Hepatocyte (in vitro differentiated cells): Measurements from ENCODE around the gene TSEN2. TPM values are rescaled to one million over a fixed set of nuclear protein-coding genes. Genes with fewer than 3 reads are reported as not detected.
"Not testable (repeated sequence)": the region's sequence is repeated elsewhere in the genome, so short reads cannot be mapped to it uniquely, and the experiment has no call there.

Source experiments
- DNase-seq: peaks from one replicate; pipeline ENCODE4 v3.0.0-alpha.2; 2016; ENCODE audit warnings: low spot score
- H2AFZ ChIP-seq: fragments of 200-600 bp; sonication (generic); 2 replicates; pipeline ENCODE4 v1.6.0; 2016; ENCODE audit warnings: antibody characterized with exemption, mild to moderate bottlenecking
- H3K27ac ChIP-seq: fragments of 200-600 bp; sonication (generic); 2 replicates; pipeline ENCODE4 v1.5.1; 2016; ENCODE audit warnings: mild to moderate bottlenecking
- H3K27me3 ChIP-seq: fragments of 200-600 bp; sonication (generic); 2 replicates; pipeline ENCODE4 v1.6.1; 2016
- H3K36me3 ChIP-seq: fragments of 200-600 bp; sonication (generic); replicated peaks from 2 replicates; pipeline ENCODE4 v1.5.1; 2016; ENCODE audit warnings: low read depth; ENCODE audit not compliant: insufficient read depth
- H3K4me1 ChIP-seq: fragments of 200-600 bp; sonication (generic); 2 replicates; pipeline ENCODE4 v1.5.1; 2016; ENCODE audit warnings: mild to moderate bottlenecking, moderate library complexity; ENCODE audit not compliant: insufficient read depth
- H3K4me2 ChIP-seq: fragments of 200-600 bp; sonication (generic); 2 replicates; pipeline ENCODE4 v1.6.0; 2016
- H3K4me3 ChIP-seq: fragments of 200-600 bp; sonication (generic); 2 replicates; pipeline ENCODE4 v1.5.1; 2016; ENCODE audit warnings: mild to moderate bottlenecking
- H3K79me2 ChIP-seq: fragments of 200-600 bp; sonication (generic); 2 replicates; pipeline ENCODE4 v1.6.0; 2017; ENCODE audit warnings: mild to moderate bottlenecking
- H3K9me2 ChIP-seq: fragments of 200-600 bp; sonication (generic); replicated peaks from 2 replicates; pipeline ENCODE4 v1.6.0; 2017; ENCODE audit warnings: mild to moderate bottlenecking; ENCODE audit not compliant: insufficient read depth
- H3K9me3 ChIP-seq: fragments of 200-600 bp; sonication (generic); 2 replicates; pipeline ENCODE4 v1.5.1; 2016; ENCODE audit warnings: low read depth, mild to moderate bottlenecking
- H4K20me1 ChIP-seq: fragments of 200-600 bp; sonication (generic); 2 replicates; pipeline ENCODE4 v1.6.0; 2016; ENCODE audit warnings: mild to moderate bottlenecking; ENCODE audit not compliant: insufficient read depth, poor library complexity, severe bottlenecking
- EZH2 ChIP-seq: fragments of 200-600 bp; sonication (generic); IDR thresholded peaks from 2 replicates; pipeline ENCODE4 v1.6.1; 2016; ENCODE audit warnings: antibody characterized with exemption, mild to moderate bottlenecking, borderline replicate concordance
- EZH2phosphoT487 ChIP-seq: fragments of 200-600 bp; sonication (generic); IDR thresholded peaks from one replicate; pipeline ENCODE4 v1.6.1; 2018; ENCODE audit warnings: antibody characterized with exemption, mild to moderate bottlenecking, low read depth, moderate library complexity; ENCODE audit not compliant: unreplicated experiment, severe bottlenecking
- WGBS: methylation state at CpG from one replicate; pipeline ENCODE4 v1.1.6; 2016; ENCODE audit warnings: low lambda C conversion rate; ENCODE audit errors: missing lambda C conversion rate; 5-methylcytosine and 5-hydroxymethylcytosine counted together
- polyA plus RNA-seq: library from polyadenylated mRNA; unstranded; fragments of >200 nt; fragmentation: Nextera tagmentation; extraction: Ambion mirVana; gene quantifications from 2 replicates; pipeline ENCODE4 v1.2.1, GENCODE V29; 2016
- total RNA-seq: library from RNA; depleted of rRNA; stranded (reverse); fragments of >200 nt; gene quantifications from 2 replicates; pipeline ENCODE4 v1.2.3, GENCODE V29; 2014
- TF ChIP-seq, protein P1 (sequence below): fragments of 200-600 bp; sonication (generic); IDR thresholded peaks from 2 replicates; pipeline ENCODE4 v1.5.1; 2016; ENCODE audit warnings: antibody characterized with exemption, mild to moderate bottlenecking; ENCODE audit not compliant: poor library complexity

TSEN2 gene
- total and polyA plus RNA-seq, 2 experiments from 2014 or later: 9.6 to 17.8 TPM

DNA sequence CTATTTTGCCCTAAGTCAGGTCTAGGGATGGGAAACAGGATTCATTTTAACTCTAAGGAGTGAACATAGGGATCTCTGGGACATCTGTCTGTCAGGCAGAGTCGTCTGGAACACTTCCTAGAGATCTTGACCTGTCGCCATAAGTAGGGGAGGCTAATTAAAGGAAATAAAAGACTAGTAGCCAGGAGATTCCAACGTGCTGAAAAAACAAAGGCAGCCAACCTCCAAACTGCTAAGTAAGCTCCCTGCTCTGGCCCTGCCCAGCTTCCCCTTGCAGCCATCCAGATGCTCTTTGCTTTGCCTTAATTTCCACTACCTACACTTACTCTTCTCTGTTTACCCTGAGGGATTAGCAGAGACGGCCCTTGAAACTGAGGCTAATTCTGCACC, 18.4 kb upstream of the TSEN2 start:
- no peaks in the 10 kb centered on the region for H3K36me3 ChIP-seq
- WGBS: 38% methylated on average over 4 of the region's 4 CpGs
- TF ChIP-seq EZH2: no peak

DNA sequence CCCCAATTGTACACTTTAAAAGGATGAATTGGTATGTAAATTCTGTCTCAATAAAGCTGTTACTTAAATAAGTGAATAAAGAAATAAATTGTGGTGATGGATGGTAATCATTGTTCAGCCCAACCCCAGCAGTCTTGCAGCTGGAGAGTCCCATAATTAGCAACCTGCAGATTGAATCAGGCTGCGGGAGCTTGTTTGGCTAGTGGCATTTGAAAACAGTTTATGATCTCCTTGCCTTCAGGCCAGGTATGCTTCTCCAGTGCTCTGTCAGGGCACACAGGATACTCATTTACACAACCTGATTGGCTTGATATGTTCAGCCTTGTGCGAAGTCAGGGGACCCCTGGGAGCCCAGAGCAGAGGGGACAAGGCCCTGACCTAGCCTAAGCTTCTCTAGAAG, 16.5 kb upstream of the TSEN2 start:
- Histone ChIP-seq H3K79me2 (no peaks in the 10 kb centered on the region), H3K9me2 (no peaks in the 10 kb centered on the region), H3K9me3 (no peaks in the 10 kb centered on the region), H3K27ac (no peak overlapping the region), H3K4me1 (peaks cover 3% of the 10 kb centered on the region), H3K4me3 (no peak overlapping the region), H3K4me2 (no peak overlapping the region), H3K27me3 (no peaks in the 10 kb centered on the region), H3K36me3 (no peaks in the 10 kb centered on the region), H2AFZ (no peak overlapping the region), H4K20me1 (no peaks in the 10 kb centered on the region)
- TF ChIP-seq EZH2 (no peak), EZH2phosphoT487 (no peak)
- TF ChIP-seq, protein P1, sequence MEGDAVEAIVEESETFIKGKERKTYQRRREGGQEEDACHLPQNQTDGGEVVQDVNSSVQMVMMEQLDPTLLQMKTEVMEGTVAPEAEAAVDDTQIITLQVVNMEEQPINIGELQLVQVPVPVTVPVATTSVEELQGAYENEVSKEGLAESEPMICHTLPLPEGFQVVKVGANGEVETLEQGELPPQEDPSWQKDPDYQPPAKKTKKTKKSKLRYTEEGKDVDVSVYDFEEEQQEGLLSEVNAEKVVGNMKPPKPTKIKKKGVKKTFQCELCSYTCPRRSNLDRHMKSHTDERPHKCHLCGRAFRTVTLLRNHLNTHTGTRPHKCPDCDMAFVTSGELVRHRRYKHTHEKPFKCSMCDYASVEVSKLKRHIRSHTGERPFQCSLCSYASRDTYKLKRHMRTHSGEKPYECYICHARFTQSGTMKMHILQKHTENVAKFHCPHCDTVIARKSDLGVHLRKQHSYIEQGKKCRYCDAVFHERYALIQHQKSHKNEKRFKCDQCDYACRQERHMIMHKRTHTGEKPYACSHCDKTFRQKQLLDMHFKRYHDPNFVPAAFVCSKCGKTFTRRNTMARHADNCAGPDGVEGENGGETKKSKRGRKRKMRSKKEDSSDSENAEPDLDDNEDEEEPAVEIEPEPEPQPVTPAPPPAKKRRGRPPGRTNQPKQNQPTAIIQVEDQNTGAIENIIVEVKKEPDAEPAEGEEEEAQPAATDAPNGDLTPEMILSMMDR: no peak
- WGBS: 45% methylated on average over 2 of the region's 2 CpGs
- DNase-seq: no peak

More for the DNA sequence above, 18.4 kb upstream of the TSEN2 start:
- DNase-seq: no peak
- no peaks in the 10 kb centered on the region for H4K20me1 ChIP-seq
- no peak overlapping the region for H3K4me3 ChIP-seq
- H3K27ac ChIP-seq: no peak overlapping the region
- H3K4me2 ChIP-seq: no peak overlapping the region
- no peaks in the 10 kb centered on the region for H3K9me3 ChIP-seq
- no peaks in the 10 kb centered on the region for H3K79me2 ChIP-seq
- H3K4me1 ChIP-seq: no peaks in the 10 kb centered on the region
- H3K27me3 ChIP-seq: no peaks in the 10 kb centered on the region
- no peaks in the 10 kb centered on the region for H3K9me2 ChIP-seq
- no peak overlapping the region for H2AFZ ChIP-seq

DNA sequence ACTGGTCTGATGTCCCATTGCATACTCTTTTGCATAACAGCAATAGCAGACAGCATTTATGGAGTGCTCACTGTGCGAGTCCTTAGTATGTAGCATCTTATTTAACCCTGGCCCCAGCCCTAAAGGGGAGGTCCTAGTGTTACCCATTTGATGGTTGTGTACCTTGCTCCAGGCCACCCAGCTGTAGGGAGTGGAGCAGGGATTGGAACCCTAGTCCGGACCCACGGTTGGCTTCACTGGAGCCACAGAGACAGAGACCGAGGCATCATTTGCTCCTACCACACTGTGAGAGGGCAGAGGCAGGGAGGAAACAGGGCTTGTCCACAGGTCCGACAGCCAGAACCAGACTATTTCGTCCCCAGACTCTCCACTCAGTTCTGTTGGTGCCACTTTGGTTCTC, 16.0 kb upstream of the TSEN2 start:
- 92% methylated on average over 6 of the region's 6 CpGs for WGBS
- H3K4me1 ChIP-seq: peaks cover 5% of the 10 kb centered on the region
- H3K79me2 ChIP-seq: no peaks in the 10 kb centered on the region
- no peak overlapping the region for H2AFZ ChIP-seq
- H4K20me1 ChIP-seq: no peaks in the 10 kb centered on the region
- H3K4me3 ChIP-seq: no peak overlapping the region
- no peaks in the 10 kb centered on the region for H3K27me3 ChIP-seq
- no peak overlapping the region for H3K4me2 ChIP-seq
- DNase-seq: no peak
- H3K27ac ChIP-seq: no peak overlapping the region
- no peaks in the 10 kb centered on the region for H3K36me3 ChIP-seq
- H3K9me3 ChIP-seq: no peaks in the 10 kb centered on the region
- no peaks in the 10 kb centered on the region for H3K9me2 ChIP-seq
- TF ChIP-seq, protein P1: no peak
- TF ChIP-seq EZH2phosphoT487 (no peak), EZH2 (no peak)

DNA sequence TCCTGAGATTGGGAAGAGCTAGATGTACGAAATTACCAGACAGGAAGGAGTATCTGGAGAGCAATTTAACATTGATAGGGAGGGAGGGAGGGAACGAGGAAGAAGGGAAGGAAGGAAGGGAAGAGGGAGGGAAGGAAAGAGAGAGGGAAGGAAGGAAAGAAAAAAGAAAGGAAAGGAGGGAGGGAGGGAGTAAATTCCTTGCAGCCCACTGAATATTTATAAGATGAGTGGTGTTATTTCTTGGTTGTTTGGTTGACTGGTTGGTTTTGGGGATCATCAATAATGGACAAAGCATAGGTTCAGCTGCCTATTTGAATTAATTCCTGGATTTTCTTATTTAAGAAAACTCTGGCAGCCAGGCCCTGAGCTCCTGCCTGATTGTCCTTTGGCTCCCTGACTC, 15.5 kb upstream of the TSEN2 start:
- no peaks in the 10 kb centered on the region for H3K79me2 ChIP-seq
- H3K9me2 ChIP-seq: no peaks in the 10 kb centered on the region
- no peak overlapping the region for H3K4me3 ChIP-seq
- peaks cover 5% of the 10 kb centered on the region for H3K4me1 ChIP-seq
- H3K9me3 ChIP-seq: no peaks in the 10 kb centered on the region
- no peak overlapping the region for H2AFZ ChIP-seq
- 100% methylated on average over 1 of the region's 2 CpGs for WGBS
- no peaks in the 10 kb centered on the region for H3K36me3 ChIP-seq
- no peak for DNase-seq
- TF ChIP-seq EZH2phosphoT487 (no peak), EZH2 (no peak)
- TF ChIP-seq, protein P1: no peak
- no peaks in the 10 kb centered on the region for H4K20me1 ChIP-seq
- H3K27ac ChIP-seq: no peak overlapping the region
- no peak overlapping the region for H3K4me2 ChIP-seq
- H3K27me3 ChIP-seq: no peaks in the 10 kb centered on the region

DNA sequence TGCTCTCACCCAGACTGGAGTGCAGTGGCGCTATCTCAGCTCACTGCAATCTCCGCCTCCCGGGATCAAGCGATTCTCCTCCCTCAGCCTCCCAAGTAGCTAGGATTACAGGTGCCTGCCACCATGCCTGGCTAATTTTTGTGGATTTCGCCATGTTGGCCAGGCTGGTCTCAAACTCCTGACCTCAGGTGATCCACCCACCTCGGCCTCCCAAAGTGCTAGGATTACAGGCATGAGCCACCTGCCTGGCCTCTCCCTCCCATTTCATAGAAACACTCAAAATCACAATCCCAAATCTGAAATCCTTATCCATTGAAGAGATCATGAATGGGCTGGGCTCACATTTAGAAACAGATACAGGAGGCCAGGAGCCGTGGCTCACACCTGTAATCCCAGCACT, 15.1 kb upstream of the TSEN2 start:
- not testable (repeated sequence) for H3K4me1 ChIP-seq, H4K20me1 ChIP-seq, DNase-seq, H3K79me2 ChIP-seq, H3K27ac ChIP-seq, H2AFZ ChIP-seq, H3K4me3 ChIP-seq, H3K9me3 ChIP-seq, H3K9me2 ChIP-seq, H3K27me3 ChIP-seq, H3K36me3 ChIP-seq, H3K4me2 ChIP-seq
- WGBS: 82% methylated on average over 7 of the region's 7 CpGs
